NCI-H748 (cell line): Measurements from ENCODE around the gene SH2D2A.
A peak's percentile ranks its signal among the peaks of the same experiment; 100 is the strongest.

ENCODE experiments used
- DNase-seq: peaks from one replicate; lab custom pipeline; 2025; ENCODE audit not compliant: unreplicated experiment; lab: John Stamatoyannopoulos, UW

SH2D2A gene

DNA sequence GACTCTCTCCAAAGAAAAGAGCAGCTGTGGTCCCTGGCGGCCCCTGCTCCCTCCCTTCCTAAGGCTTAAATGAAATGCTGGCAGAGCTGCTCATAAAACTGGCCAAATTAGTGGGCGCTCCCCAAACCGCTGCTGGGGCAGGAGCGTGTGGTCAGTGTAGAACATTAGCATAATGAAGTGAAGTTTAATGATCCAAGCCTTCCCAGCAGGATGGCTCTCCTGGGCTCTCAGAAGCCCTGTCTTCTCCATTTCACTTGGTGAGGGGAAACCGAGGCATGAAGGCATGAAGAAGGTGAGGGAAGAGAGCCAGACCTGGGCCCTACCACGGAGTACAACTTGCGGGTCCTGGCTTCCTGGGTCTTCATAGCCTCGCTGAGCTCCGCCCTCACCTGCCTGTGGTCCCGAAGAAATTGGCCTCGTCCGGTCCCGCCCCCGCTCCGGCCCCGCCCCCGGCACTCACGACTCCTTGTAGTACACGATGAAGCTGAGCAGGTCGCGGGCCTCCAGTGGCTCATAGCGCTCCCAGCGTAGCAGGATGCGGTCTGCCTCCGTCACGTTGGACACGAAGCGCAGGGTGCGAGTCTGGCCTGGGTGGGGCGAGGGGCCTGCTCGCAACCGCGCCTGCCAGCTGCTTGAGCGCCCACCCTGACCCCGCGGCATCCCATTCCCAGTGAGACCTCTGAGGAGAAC is 32.0 kb upstream of the SH2D2A start:
- DNase-seq = no peak

DNA sequence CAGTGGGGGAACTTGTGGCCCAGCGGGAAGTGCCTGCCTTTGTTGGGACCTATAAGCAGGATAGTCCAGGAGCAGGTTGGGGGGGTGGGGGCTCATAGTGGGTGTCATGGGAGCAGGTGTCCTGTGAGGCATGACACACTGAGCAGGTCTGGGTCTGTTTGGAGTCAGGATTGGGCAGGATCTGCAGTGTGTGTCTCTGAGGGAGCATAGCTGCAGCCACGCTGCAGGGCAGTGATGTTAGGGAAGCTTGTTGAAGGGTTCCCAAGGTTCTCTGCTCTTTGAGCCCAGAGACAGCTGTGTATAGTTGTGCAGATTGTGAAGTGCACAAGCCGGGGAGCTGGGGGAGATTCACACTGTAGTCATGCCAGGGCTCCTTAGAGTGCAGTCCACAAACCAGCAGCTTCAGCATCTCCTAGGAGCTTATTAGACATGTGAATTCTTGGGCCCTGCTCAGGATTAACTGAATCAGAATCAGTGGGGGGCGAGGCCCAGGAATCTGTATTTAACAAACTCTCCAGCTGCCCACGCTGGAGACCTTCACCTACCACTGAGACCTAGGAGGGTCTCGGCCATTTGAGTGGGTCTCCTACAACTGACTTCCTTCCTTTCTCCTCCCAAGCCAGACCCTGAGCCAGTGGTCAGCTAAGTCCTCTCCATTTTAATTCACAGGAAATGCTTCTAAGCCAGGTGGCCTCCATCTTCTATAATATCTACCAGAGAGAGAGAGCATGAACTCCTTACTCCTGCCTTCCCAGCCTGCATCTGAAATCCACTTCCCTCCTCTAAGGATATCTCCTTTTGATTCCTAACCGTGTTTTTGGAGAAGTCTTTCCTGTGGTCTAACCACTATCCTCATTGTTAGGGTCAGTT is 31.2 kb upstream of the SH2D2A start:
- DNase-seq = no peak

DNA sequence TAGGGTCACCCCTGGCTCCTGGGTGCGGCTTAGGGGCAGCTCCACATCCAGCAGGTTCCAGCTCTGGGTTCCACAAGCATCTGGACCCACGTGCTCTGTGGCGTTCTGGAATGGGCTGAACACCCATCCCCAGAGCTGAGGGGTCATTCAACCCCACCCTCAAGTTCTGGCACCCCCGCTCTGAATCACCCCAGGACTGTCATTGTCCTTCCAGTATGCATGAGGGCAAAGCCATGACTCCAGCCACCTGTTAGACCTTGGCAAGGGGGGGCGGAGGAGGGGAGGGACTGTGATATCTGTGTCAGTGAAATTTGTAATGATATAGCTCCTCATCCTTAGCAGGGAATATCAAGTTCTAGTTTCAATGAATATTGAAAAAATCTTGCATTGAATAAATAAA is 30.0 kb upstream of the SH2D2A start:
- no peak for DNase-seq

DNA sequence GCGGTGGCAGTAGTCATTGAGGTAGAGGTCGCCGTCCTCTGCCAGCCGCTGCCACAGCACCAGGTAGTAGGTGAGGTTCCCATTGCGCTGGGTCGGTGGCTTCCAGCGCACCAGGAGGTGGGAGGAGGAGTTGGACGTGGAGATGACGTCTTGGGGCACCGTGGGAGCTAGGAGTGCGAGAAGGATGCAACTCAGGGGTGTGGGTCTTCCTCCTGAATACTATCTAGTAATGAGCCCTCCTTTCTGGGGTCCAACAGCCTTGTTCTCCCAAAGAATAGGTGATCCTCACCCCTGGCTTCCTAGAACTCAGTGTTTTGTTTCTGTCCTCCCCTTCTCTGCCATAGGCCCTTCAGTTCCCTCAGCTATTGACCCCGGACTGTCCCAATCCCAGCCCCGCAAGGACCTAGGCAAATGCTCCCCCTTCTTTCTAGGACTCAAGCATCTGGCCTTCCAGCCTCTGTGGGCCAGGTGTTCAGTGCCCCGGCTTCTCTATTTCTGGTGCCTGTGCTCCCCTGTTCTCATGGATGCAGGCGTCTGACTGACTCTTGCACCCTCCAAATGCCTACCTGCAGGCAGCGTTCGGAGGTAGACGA is 29.4 kb upstream of the SH2D2A start:
- no peak for DNase-seq

DNA sequence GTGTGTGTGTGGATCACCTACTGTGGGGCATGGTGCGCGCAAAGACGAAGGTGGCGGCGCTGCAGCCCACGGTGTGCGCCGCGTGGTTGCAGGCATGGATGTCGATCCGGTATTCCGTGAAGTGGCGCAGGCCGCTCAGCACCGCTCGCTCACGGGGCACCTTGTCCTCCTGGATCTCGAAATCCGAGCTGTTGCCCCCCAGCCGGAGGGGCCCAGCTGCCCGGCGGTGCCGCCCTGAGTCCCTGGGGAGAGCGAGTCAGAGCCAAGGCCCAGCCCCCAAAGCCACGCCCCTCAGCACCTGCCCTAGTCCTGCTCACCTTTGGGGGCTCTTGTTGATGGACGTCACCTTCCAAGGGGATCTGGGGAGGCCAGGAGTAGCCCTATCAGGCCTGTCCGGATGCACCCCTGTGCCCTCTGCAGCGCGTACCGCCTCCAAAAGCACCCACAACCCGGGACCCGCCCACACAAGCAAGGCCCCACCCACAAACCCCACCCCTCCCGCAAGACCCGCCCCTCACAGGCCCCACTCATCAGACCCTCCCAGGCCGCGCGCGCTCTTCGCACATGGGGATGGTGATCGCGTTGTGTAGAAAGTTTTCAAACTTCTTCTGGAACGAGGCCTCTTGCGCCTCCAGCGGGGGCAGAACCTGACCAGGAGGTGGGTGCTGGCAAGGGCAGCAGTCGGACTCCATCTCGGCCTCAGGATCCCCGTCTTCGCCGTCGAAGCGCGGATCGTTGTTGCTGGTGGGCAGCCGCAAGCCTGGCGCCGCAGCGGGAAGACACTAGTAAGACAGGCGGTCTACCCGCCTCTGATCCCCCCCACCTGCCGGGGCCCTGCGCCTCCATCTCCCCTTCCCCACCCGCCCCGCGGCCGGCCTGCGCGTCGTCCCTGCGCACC is 28.7 kb upstream of the SH2D2A start:
- no peak for DNase-seq

DNA sequence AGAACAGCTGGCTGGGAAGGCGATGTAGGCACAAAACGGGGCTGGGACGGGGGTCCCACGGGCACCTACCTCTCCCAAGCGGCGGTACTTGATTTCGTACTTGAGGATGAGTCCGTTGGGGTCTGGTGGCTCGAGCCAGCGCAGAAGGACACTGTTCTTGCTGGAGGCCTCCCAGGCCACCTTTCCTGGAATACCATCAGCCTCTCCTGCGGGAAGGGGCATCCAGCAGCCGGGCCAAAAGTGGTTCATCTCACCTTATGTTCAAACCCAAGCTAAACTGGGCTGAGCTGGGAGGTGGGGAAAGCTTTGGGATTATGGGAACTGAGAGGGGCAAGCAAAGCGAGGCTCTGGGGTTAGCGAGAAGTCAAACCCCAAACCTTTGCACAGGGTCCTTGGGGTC is 28.0 kb upstream of the SH2D2A start:
- DNase-seq = no peak

DNA sequence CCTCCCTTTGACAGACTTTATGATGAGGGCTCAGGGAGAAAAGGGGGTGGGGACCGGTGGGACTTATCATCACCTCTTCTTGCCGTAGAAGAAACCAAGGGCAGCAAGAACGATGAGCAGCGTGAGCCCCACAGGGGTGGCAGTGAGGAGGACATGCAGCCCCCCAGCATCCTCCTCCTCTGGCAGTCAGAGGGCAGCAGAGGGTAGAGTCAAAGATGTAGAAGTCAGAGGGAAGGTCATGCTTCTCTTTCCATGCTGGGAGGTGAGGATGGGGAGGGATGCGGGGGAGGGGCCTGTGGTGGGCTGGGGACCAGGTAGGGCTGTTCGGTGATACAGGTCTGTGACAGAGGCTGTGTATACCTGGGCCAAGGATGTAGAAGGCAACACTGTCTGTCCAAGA is 27.5 kb upstream of the SH2D2A start:
- DNase-seq = no peak

DNA sequence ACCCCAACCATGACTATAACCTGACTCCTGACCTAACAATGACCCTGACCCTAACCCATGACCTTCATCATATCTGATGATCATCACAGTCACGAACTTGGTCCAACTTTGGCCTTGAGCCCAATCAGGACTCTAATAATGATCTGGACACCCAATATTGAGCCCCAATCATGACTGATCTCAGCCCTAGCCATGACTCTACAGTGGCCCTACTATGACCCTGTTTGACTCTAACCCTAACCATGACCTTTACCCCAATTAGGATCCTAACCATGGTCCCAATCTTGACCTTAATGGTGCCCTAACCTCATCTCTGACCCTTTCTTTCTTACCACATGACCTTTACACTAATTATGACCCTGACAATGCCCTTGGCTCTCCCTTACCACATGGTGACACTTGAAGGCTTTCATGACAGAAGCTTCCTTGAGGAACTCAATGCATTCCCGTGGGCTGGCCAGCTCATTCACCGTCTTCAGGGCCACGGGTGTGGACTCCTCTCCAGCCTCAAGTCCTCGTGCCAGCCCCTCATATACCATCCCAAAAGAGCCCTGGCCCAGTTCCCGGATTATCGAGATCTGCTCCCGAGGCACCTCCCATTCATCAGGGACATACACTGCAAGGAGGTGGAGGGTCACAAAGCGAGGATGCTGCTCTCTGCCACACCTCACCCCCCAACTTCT is 26.1 kb upstream of the SH2D2A start:
- no peak for DNase-seq

DNA sequence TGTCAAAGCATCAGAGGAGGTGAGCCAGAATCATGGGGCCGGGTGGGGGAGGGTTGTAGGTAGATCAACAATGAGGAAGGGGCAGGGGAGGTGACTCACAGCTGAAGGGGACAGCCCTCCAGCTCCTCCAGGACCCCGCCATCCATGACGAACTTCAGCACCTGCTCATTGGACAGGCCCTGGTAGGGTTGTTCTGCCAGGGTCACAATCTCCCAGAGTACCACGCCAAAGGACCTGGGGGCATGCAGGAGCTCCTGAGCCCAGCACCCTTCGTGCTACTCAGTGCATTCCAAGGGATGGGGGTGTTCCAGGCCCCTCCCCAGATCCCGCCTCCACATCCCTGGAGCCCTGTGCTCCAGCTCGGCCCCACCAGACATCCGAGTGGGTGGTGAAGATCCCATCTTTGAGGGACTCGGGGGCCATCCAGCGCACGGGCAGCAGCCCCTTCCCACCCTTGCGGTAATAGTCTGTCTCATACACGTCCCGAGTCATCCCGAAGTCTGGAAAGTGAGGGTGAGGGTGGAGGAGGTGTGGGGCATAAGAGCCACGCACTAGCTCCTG is 24.7 kb upstream of the SH2D2A start:
- DNase-seq = no peak

DNA sequence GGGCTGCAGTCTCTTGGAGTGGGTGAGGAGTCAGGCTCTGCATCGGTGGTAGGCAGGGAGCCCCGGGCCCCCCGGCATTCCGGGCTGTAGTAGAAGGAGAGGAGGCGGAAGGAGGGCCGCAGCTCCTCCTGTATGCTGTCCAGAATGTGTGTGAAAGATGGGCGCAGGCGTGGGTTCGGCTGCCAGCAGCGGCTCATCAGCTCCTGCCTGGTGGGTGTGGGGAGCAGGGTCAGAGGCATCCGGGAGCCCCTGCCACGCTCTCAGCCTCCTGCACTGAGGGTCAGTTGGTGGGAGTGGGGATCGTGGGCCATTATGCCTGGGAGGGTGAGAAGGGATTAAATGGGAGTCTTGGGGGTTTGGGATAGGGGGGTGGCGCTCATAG is 24.2 kb upstream of the SH2D2A start:
- no peak for DNase-seq

DNA sequence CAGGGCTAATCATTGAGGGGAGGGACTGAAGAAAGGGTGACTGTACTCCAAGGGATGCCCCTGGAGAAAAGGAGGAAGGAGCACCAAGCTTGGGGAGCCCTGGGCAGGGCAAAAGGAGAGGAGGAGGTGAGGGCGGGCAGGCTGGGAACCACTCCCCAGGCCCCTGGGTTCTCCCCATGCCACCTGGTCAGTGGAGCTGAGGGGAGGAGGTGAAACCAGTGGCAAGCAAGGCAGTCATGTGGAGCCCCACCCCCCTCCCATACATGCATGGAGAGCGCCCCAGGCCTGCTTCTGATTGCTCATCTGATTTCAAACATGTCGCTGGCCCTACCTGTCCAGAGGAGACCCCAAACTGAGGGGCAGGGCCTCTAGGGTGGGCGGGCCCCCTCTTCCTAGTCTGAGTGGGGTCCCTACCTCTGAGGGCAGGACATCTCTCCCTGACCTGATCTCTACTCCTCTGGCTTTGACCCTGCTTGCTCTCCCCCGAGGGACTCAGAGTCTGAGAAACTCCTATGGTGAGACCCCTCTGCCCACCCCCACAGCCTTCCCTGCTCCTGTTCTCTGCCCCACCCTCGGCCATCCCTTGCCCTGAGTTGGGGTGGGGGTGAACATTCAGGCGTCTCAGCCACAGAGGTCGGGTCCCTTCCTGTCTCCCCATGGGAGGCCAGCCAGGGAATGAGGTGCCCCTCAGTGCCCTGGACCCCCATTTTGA is 23.7 kb upstream of the SH2D2A start:
- no peak for DNase-seq

DNA sequence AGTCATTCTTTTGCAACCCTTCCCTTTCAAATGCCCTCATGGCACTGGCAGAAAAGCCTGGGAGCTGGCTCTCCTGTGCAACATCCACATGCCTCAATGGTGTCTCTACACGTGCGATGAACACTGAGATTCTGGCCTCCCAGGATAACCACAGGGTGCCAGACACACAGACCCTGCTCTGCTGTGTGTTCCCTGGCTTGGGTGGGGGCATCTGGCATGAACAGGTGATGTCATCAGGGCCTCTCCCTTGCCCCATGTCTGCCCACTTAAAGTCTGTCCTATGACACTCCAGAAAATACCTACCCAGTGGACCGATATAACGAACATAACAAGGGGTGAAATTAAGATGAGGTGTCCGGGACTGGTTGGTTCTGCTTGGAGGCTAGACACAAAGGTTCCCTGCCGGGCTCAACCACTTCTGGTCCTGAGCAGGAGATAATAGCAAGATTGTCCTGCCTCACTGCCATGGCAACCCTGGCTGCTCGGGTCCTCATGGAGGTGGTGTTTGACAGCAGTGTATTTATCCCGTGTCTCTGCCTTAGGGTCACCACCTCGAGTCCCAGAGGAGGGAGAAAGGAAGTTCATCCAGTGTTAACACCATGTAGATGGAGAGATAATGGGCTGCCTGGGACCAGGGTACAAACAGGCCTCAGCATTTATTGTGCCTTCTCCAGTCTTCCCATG is 22.9 kb upstream of the SH2D2A start:
- DNase-seq = peak; percentile 68

DNA sequence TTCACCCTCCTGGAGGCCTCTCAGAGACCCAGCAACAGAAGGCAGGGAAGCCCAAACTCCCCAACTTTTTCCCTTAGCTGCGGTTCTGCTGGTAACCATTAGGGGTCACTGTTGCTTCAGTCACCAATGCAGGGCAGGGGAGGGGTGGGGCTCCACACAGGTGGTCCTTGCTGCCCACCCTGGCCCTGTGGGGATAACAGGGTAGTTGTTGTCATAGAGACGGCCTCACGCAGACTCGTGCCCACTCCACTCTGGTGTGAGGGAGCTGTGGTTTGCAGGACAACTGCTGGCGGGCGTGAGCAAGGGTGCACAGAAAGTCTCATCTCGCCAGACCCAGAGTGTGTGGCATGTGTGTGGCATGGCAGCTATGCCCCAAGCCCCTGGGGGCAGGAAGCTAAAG is 22.3 kb upstream of the SH2D2A start:
- DNase-seq = peak; percentile 37

DNA sequence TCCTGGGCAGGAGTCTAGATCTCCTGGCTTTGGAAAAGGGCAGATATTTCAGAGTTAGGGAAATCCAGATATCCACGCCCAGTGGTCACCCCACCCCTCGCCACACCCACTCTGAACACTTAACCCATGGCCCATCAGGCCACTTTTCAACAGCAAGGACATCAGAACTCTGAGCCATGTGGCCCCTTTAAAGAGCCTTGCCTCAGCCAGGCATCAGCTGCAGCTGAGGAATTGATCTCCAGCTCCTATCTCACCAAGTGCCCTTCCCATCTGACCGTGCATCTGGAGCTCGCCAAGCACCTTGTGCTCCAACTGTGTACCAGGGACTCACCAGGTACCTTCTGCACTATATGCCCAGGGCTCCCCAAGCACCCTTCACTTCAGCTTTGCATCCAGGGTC is 20.2 kb upstream of the SH2D2A start:
- DNase-seq = no peak

DNA sequence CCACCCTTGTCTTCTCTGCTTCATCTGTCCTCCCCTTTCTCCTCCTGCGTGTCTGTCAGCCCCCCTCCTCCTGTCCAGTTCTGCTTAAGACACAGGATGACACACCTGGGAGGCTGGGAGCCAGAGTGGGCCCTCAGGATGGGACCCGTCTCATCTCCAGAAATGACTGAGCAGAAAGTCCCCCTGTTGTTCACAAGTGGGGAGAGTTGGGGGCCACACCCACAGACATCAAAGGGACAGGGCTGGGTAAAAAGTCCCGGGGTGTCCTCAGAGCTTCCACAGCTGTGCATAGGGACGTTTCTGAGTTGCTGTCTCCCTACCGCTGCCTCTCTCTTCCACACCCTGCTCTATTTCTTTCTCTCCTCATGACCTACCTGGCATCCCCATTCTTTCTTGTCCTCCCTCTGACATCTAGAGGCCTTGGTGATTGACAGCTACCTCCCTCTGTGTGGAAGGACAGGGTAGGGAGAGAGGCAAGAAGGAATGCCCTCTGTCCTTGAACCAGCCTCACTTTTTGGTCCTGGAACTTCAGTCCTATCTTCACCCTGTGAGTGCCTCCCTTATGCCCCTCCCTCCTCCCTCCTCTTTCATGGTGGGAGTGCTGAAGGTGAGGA is 19.5 kb upstream of the SH2D2A start:
- DNase-seq = no peak

DNA sequence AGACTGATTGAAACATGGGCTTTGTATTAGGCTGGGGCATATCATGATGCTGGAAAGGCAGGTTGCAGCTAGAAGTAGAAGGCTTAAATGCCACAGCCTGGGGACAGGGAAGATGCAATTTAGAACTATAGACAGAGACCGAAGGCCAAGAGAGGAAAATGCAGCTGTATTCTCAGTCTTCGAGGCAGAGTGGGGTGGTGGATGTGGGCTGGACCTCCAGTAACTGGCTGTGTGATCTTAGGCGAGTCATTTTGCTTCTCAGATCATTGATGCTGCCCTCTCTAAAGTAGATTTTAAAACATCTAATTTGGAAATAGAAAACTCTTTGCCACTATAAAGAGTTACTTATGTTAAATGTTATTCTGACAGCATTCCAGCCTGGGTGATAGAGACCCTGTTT is 17.7 kb upstream of the SH2D2A start:
- no peak for DNase-seq

DNA sequence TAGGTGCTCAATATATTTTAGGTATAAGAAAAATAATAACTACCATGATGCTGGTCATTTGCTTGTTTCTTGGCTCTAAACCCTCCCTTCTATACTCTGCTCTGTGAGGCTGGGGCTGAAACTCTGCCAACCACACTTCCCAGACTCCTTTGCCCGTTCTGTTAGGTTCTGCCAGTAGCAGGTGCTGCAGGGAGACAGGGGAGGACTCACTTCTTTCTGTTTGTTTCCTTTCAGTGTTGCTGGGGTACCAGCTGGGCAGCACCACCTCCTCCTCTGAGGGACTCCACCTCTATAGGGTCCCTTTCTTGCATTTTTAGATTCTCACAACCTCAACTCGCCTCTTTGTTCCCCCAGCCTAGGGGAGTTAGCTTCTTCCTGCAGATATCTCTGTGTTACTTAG is 17.0 kb upstream of the SH2D2A start:
- peak; percentile 21 for DNase-seq

DNA sequence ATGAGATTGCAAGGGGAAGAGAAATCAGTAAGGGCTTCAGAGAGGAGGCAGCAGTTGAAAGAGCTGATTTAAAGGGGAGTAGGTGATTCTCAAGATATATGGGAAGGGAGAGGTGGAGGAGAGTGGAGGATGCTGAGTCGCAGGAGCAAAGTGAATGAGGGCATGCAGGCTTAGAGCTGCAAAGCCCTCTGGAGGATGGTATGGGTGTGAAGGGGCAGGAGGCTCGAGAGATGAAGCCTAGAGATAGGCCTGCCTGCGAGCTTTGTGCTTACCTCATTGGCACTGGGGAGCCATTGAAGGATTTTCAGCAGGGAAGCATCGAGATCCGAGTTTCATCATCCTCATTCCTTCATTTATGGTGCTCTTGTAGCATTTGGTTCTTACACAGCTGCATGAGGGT is 15.8 kb upstream of the SH2D2A start:
- no peak for DNase-seq
